ENCODE measurements around the gene PPP1R3G. TPM values are rescaled to one million over a fixed set of nuclear protein-coding genes. Genes with fewer than 3 reads are reported as not detected.

Gene PPP1R3G
- total RNA-seq, 1 donor = 1.3 TPM

GRCh38 chr6:5084360-5084780 is 771 bp upstream of the PPP1R3G start:
- no peak for TF ChIP-seq CTCF (IDR thresholded peaks at IDR 0.05; ENCODE audit: insufficient read depth, low read depth, low read length)
- no peak for DNase-seq (ENCODE audit: low read depth)
- H3K4me3 ChIP-seq (ENCODE audit: low read depth, low read length) = peak overlapping the region; percentile 67

GRCh38 chr6:5085648-5086293 is 630 bp downstream of the PPP1R3G start:
- H3K4me3 ChIP-seq (ENCODE audit: low read depth, low read length) = peak overlapping the region; percentile 67
- peak; percentile 44 for DNase-seq (ENCODE audit: low read depth)
- TF ChIP-seq CTCF (IDR thresholded peaks at IDR 0.05; ENCODE audit: insufficient read depth, low read depth, low read length) = no peak

- peak overlapping the region; percentile 67 for H3K4me3 ChIP-seq (ENCODE audit: low read depth, low read length)
- no peak for DNase-seq (ENCODE audit: low read depth)
- TF ChIP-seq CTCF (IDR thresholded peaks at IDR 0.05; ENCODE audit: insufficient read depth, low read depth, low read length) = no peak
Measured at GRCh38 chr6:5086294-5086890, 1.3 kb downstream of the PPP1R3G start.

GRCh38 chr6:5087389-5087788 is 2.2 kb downstream of the PPP1R3G start:
- no peak for TF ChIP-seq CTCF (IDR thresholded peaks at IDR 0.05; ENCODE audit: insufficient read depth, low read depth, low read length)
- no peak overlapping the region for H3K4me3 ChIP-seq (ENCODE audit: low read depth, low read length)
- DNase-seq (ENCODE audit: low read depth) = no peak

GRCh38 chr6:5088780-5089179 is 3.6 kb downstream of the PPP1R3G start:
- no peak for DNase-seq (ENCODE audit: low read depth)
- no peak for TF ChIP-seq CTCF (IDR thresholded peaks at IDR 0.05; ENCODE audit: insufficient read depth, low read depth, low read length)
- no peak overlapping the region for H3K4me3 ChIP-seq (ENCODE audit: low read depth, low read length)

- no peak overlapping the region for H3K4me3 ChIP-seq (ENCODE audit: low read depth, low read length)
- TF ChIP-seq CTCF (IDR thresholded peaks at IDR 0.05; ENCODE audit: insufficient read depth, low read depth, low read length) = no peak
- no peak for DNase-seq (ENCODE audit: low read depth)
Measured at GRCh38 chr6:5089481-5090438, 4.6 kb downstream of the PPP1R3G start.
